HPDE6-E6E7 (cell line): Measurements from ENCODE around the gene SYNGR1.
"Not testable (repeated sequence)": the region's sequence is repeated elsewhere in the genome, so short reads cannot be mapped to it uniquely, and the experiment has no call there.

Experiments
- DNase-seq: peaks from one replicate; pipeline ENCODE4 v3.0.0; 2011; ENCODE audit warnings: missing footprints; ENCODE audit errors: extremely low spot score

SYNGR1 gene

DNA sequence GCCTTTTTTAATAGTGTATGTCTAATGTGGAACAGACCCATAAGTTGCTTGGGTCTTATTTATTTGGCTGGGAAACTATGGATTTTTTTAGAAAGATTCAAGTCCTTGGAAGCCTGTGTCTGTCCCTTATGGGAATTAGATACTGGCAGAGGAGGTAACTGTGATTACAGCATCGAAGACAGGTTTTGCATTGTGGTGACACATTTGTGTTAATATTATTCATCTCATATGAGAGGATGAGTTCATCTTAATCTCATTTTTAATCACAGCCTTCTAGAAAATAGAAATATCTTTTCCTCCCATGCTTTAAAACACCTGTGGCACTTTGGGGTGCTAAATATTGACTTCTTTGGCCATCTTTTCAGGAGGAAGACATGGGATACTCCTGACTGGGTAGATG is 59.0 kb downstream of the SYNGR1 start:
- no peak for DNase-seq

DNA sequence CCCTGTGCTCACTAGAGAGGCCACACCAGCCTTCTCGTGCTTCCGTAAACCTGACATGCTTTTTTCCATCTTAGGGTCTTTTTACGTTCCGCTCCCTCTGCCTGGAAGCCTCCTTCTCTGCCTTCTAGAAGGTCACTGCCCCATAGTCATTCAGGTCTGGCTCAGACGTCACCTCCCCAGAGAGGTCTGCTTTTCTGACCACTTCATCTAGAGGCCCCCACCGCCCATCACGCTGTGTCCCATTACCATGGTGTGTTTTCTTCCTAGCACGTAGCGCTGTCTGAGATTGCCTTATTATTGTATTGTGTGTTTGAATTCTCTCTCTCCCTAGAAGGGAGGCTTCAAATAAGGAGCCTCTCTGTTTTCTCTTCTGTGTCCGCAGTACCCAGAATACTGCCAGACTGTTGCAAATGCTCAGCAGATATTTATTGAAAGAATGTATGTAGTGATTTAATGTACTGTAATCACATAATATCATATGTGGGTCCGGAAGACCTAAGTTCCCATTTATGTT is 59.8 kb downstream of the SYNGR1 start:
- DNase-seq: no peak

DNA sequence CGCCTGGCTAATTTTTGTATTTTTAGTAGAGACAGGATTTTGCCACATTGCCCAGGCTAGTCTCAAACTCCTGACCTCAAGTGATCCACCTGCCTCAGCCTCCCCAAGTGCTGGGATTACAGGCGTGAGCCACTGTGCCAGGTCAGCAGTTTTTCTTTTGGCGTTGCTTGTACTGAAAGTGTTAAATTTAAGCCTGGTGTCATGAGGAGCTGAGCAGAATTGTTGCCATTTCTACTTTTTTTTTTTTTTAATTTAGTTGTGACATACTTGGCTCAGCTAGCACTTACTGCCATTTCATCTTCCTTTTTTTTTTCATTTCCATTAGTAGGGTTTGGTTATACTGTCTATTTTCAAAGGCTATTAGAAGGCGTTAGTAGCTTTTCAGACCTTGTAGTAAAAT is 60.5 kb downstream of the SYNGR1 start:
- DNase-seq: no peak

GRCh38 chr22:39411828-39412365 is 62.1 kb downstream of the SYNGR1 start:
- DNase-seq: not testable (repeated sequence)

DNA sequence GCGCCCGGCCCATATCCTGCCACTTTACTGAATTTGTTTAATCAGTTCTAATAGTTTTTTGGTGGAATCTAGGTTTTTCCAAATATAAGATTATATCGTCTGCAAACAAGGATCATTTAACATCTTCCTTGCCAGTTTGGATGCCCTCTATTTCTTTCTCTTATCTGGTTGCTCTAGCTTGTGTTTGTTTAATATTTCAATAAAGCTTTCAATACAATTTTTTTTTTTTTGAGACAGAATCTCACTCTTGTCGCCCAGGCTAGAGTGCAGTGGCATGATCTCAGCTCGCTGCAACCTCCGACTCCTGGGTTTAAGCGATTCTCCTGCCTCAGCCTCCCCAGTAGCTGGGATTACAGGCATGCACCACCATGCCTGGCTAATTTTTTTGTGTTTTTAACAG is 63.4 kb downstream of the SYNGR1 start:
- not testable (repeated sequence) for DNase-seq

- DNase-seq: peak; percentile 11
These were observed 64.6 kb downstream of the SYNGR1 start for GRCh38 chr22:39414377-39414776.

GRCh38 chr22:39414886-39415285 is 65.1 kb downstream of the SYNGR1 start:
- DNase-seq: no peak

GRCh38 chr22:39415506-39415905 is 65.7 kb downstream of the SYNGR1 start:
- no peak for DNase-seq

DNA sequence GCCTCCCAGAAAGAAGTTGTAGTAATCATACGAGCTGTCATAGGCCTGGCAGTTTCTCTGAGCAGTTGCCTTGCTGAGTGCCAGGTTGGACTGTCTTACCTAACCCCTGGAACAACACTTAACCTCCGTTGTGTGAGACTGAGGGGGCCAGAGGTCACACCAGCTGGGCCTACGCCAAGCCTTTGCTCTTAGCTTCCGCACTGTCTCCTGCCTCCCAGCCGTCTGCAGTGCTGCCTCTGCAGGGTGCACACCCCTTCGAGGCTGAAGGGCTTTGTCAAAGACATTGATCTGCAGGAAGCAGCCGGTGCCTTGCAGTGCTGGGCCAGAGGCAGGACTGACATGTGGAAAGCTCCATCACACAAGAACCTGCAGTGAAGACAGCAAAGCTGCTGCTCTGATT is 66.5 kb downstream of the SYNGR1 start:
- no peak for DNase-seq

DNA sequence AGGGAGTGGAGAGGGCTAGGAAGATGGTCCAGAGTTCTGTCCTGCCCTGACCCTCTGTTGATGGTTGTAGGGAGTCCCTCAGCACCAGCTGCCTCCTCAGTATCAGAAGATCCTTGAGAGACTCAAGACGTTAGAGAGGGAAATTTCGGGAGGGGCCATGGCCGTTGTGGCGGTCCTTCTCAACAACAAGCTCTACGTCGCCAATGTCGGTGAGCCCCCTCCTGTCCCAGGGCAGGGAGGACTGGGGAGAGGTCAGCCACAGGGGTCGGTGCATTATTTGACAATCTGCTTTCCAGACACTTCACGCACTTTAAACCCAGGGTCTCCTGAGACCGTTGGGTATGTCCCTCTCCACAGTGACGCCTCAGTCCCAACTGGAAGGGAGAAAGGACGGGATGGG is 67.8 kb downstream of the SYNGR1 start:
- no peak for DNase-seq

GRCh38 chr22:39418696-39419095 is 68.9 kb downstream of the SYNGR1 start:
- DNase-seq: no peak

- no peak for DNase-seq
These were observed 69.3 kb downstream of the SYNGR1 start for GRCh38 chr22:39419096-39419495.

GRCh38 chr22:39419911-39420310 is 70.1 kb downstream of the SYNGR1 start:
- no peak for DNase-seq

DNA sequence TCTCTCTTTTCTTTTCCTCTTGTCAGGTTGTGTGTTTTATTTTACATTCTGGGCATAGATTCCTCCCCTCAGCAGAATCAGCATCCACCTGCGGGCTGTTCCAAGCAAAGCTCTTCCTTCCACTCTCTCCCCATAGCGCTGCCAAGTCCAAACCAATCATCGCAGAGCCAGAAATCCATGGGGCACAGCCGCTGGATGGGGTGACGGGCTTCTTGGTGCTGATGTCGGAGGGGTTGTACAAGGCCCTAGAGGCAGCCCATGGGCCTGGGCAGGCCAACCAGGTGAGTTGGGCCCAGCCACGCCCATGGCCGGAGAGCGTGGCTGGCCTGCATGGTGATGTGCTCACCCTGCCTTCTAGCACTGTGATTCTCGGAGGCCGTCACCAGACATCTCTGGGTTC is 71.9 kb downstream of the SYNGR1 start:
- DNase-seq: no peak

DNA sequence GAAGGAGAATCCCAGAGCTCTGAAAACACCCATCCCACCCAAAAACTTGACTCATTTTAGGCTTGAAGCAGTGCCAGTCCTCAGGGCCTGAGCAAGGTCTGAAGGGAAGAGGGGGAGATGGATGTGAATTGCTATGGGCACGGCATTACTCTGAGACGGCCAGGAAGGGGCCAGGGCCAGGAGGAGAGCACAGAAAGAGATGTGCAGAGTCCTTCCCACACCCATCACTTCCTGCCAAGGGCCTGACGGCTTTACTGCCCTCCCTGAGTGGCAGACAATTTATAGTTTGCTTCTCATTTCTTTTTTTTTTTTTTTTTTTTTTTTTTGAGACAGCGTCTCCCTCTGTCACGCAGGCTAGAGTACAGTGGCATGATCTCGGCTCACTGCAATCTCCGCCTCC is 72.3 kb downstream of the SYNGR1 start:
- no peak for DNase-seq

DNA sequence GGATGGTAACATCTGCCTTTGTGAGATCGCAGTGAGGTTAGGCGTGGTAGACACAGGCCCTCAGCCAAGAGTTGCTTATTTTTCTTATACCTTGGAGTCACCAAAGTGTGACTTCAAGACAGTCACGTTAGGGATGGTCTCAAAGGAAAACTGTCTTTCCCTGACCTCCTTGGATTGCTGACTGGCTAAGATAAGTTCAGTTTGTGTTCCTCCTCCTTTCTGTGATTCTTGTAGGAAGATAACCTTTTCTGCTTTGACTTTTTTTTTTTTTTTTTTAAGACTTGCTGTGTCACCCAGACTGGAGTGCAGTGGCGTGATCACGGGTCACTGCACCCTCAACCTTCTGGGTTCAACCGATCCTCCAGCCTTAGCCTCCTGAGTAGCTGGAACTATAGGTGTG is 72.9 kb downstream of the SYNGR1 start:
- DNase-seq: no peak

- DNase-seq: no peak
These were observed 74.2 kb downstream of the SYNGR1 start for GRCh38 chr22:39423976-39424375.

- no peak for DNase-seq
These were observed 76.7 kb downstream of the SYNGR1 start for GRCh38 chr22:39426380-39427043.

GRCh38 chr22:39427751-39428596 is 78.2 kb downstream of the SYNGR1 start:
- DNase-seq: no peak

- no peak for DNase-seq
These were observed 78.8 kb downstream of the SYNGR1 start for GRCh38 chr22:39428597-39429071.

DNA sequence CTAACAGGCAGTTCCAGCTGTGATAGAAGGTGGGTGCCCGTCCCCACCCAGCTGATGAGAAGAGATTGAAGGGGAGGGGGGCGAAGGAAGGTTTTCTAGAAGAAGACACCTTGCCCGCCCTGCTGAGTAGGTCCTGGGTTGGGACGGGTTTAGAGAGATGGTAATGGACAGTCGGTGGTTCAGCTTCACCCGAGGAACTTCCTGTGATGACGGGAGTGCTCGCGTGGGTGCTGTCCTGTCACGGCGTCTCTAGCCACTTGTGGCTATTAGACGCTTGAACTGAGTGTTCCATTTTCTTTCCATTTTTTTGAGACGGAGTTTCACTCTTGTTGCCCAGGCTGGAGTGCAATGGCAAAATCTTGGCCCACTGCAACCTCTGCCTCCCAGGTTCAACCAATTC is 79.4 kb downstream of the SYNGR1 start:
- no peak for DNase-seq

DNA sequence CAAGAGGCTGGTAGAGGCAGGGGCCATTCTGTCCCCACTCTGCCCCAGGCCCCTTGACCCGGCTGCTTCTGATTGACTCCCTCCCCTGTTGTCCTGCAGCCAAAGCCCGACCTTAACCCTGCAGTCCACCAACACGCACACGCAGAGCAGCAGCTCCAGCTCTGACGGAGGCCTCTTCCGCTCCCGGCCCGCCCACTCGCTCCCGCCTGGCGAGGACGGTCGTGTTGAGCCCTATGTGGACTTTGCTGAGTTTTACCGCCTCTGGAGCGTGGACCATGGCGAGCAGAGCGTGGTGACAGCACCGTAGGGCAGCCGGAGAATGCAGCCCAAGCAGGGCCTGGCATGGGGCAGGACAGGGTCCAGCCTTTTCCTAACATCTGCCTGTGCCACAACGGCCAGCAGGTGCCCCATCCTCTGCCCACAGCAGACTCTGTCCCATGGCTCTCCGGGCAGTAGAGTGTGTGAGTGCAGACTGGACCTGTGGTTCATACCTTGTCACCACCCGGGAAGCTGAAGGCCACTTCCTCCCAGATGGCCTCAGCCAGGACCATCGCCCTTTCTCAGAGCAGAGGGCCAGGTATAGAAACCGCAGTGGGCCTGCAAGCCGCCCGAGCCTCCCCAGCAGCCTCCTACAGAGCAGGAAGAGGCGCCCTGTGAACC is 80.3 kb downstream of the SYNGR1 start:
- DNase-seq: no peak
